BLaER1 treated with 17β-estradiol and CSF1 and Interleukin-3, amounts not matched to agents 10 nM and 100 nM (cell line): ENCODE data around the gene TMEM35B.
"Not testable (repeated sequence)": the region's sequence is repeated elsewhere in the genome, so short reads cannot be mapped to it uniquely, and the experiment has no call there.

Experiments
- H3K27ac ChIP-seq, 11 experiments: shearing (Covaris generic); formaldehyde crosslinking; 2 replicates each; pipeline ENCODE4 v1.8.1; 2022
- H3K27me3 ChIP-seq, 11 experiments: shearing (Covaris generic); formaldehyde crosslinking; 2 replicates each; pipeline ENCODE4 v1.8.1; 2022
- H3K36me3 ChIP-seq, 11 experiments: shearing (Covaris generic); formaldehyde crosslinking; 2 replicates each; pipeline ENCODE4 v1.8.1; 2022
- H3K4me1 ChIP-seq, 10 experiments: shearing (Covaris generic); formaldehyde crosslinking; 2 replicates each; pipeline ENCODE4 v1.8.1; 2022
- H3K4me2 ChIP-seq, 11 experiments: shearing (Covaris generic); formaldehyde crosslinking; 2 replicates each; pipeline ENCODE4 v1.8.1; 2022
- H3K4me3 ChIP-seq, 10 experiments: shearing (Covaris generic); formaldehyde crosslinking; 2 replicates each; pipeline ENCODE4 v1.8.1; 2022
- H3K9ac ChIP-seq, 11 experiments: shearing (Covaris generic); formaldehyde crosslinking; 2 replicates each; pipeline ENCODE4 v1.8.1; 2022
- H3K9me3 ChIP-seq, 11 experiments: shearing (Covaris generic); formaldehyde crosslinking; replicated peaks in 1 of 11; 2 replicates each; pipeline ENCODE4 v1.8.1; 2022
- H4K20me1 ChIP-seq, 11 experiments: shearing (Covaris generic); formaldehyde crosslinking; 2 replicates each; pipeline ENCODE4 v1.8.1; 2022
- Cebpa-rat ChIP-seq, 11 experiments: shearing (Covaris generic); IDR thresholded peaks; 2 replicates each; pipeline ENCODE4 v1.8.1; 2022

TMEM35B gene

GRCh38 chr1:34974626-34975025 is 10.5 kb downstream of the TMEM35B start:
- no peak overlapping the region for H3K4me3 ChIP-seq
- H3K4me2 ChIP-seq: no peak overlapping the region
- H3K4me1 ChIP-seq: peaks cover 19 to 26% (median 19%) of the 10 kb centered on the region in 10 experiments
- H3K27ac ChIP-seq: no peak overlapping the region
- TF ChIP-seq Cebpa-rat (IDR thresholded peaks at IDR 0.05): no peak
- peaks cover 0 to 3% (median 0%) of the 10 kb centered on the region in 11 experiments; a peak in 1 of 22 replicates for H4K20me1 ChIP-seq
- H3K9ac ChIP-seq: no peak overlapping the region
- no peaks in the 10 kb centered on the region for H3K27me3 ChIP-seq
- H3K9me3 ChIP-seq: peaks cover under 1 to 16% (median 13%) of the 10 kb centered on the region in 11 experiments; a peak in 20 of 22 replicates
- peaks cover 12 to 26% (median 17%) of the 10 kb centered on the region in 11 experiments for H3K36me3 ChIP-seq

GRCh38 chr1:34973326-34973725 is 11.8 kb downstream of the TMEM35B start:
- Histone ChIP-seq H3K4me2 (no peak overlapping the region), H3K36me3 (peaks cover 13 to 26% (median 17%) of the 10 kb centered on the region in 11 experiments), H3K27me3 (no peaks in the 10 kb centered on the region), H3K9me3 (peaks cover 13 to 29% (median 26%) of the 10 kb centered on the region in 11 experiments), H3K9ac (no peak overlapping the region), H3K4me3 (no peak overlapping the region), H3K4me1 (peaks cover 6 to 13% (median 7%) of the 10 kb centered on the region in 10 experiments; a peak in 18 of 20 replicates), H3K27ac (no peak overlapping the region), H4K20me1 (0 out of 22 replicates have a peak, but pooled peaks cover 0 to 3% (median 0%) of the 10 kb centered on the region in 11 experiments)
- TF ChIP-seq Cebpa-rat (IDR thresholded peaks at IDR 0.05): no peak

GRCh38 chr1:34970829-34971228 is 14.3 kb downstream of the TMEM35B start:
- Histone ChIP-seq H3K4me2 (no peak overlapping the region), H3K9ac (no peak overlapping the region), H4K20me1 (no peaks in the 10 kb centered on the region), H3K4me3 (no peak overlapping the region), H3K9me3 (peaks cover 14 to 26% (median 20%) of the 10 kb centered on the region in 11 experiments), H3K27me3 (no peaks in the 10 kb centered on the region), H3K4me1 (peaks cover 0 to 7% (median 0%) of the 10 kb centered on the region in 10 experiments; a peak in 3 of 20 replicates), H3K36me3 (peaks cover 0 to 10% (median 5%) of the 10 kb centered on the region in 11 experiments; a peak in 7 of 22 replicates), H3K27ac (no peak overlapping the region)
- no peak for TF ChIP-seq Cebpa-rat (IDR thresholded peaks at IDR 0.05)

- no peak overlapping the region for H3K9ac ChIP-seq
- H3K36me3 ChIP-seq: peaks cover 0 to 5% (median 3%) of the 10 kb centered on the region in 11 experiments; a peak in 5 of 22 replicates
- no peak overlapping the region for H3K4me3 ChIP-seq
- H3K4me2 ChIP-seq: no peak overlapping the region
- no peaks in the 10 kb centered on the region for H3K27me3 ChIP-seq
- no peak overlapping the region for H3K27ac ChIP-seq
- TF ChIP-seq Cebpa-rat (IDR thresholded peaks at IDR 0.05): no peak
- peaks cover 0 to 7% (median 0%) of the 10 kb centered on the region in 10 experiments; a peak in 1 of 20 replicates for H3K4me1 ChIP-seq
- no peaks in the 10 kb centered on the region for H4K20me1 ChIP-seq
- H3K9me3 ChIP-seq: peaks cover 14 to 26% (median 20%) of the 10 kb centered on the region in 11 experiments
These were observed 14.9 kb downstream of the TMEM35B start for GRCh38 chr1:34970220-34970735.

GRCh38 chr1:34968297-34968696 is 16.9 kb downstream of the TMEM35B start:
- not testable (repeated sequence) for H3K9ac ChIP-seq, H3K4me1 ChIP-seq, H4K20me1 ChIP-seq, H3K4me3 ChIP-seq, H3K27ac ChIP-seq, H3K36me3 ChIP-seq, H3K4me2 ChIP-seq, H3K27me3 ChIP-seq
- H3K9me3 ChIP-seq: peaks cover 14 to 26% (median 20%) of the 10 kb centered on the region in 11 experiments

GRCh38 chr1:34967672-34968071 is 17.5 kb downstream of the TMEM35B start:
- peaks cover 14 to 26% (median 20%) of the 10 kb centered on the region in 11 experiments for H3K9me3 ChIP-seq
- not testable (repeated sequence) for H3K4me2 ChIP-seq, H3K4me3 ChIP-seq, H3K27ac ChIP-seq, H3K27me3 ChIP-seq, H3K36me3 ChIP-seq, H3K4me1 ChIP-seq, H4K20me1 ChIP-seq, H3K9ac ChIP-seq

GRCh38 chr1:34965597-34965996 is 19.6 kb downstream of the TMEM35B start:
- Histone ChIP-seq H3K27me3 (no peaks in the 10 kb centered on the region), H3K4me2 (no peak overlapping the region), H3K36me3 (peaks cover 0 to 5% (median 0%) of the 10 kb centered on the region in 11 experiments; a peak in 2 of 22 replicates), H3K4me1 (no peaks in the 10 kb centered on the region), H3K4me3 (no peak overlapping the region), H3K27ac (no peak overlapping the region), H3K9me3 (peaks cover 14 to 26% (median 20%) of the 10 kb centered on the region in 11 experiments), H4K20me1 (no peaks in the 10 kb centered on the region), H3K9ac (no peak overlapping the region)
- no peak for TF ChIP-seq Cebpa-rat (IDR thresholded peaks at IDR 0.05)

GRCh38 chr1:34950428-34950827 is 34.7 kb downstream of the TMEM35B start:
- TF ChIP-seq Cebpa-rat (IDR thresholded peaks at IDR 0.05): no peak
- H3K36me3 ChIP-seq: no peaks in the 10 kb centered on the region
- no peak overlapping the region for H3K4me2 ChIP-seq
- H3K4me1 ChIP-seq: no peaks in the 10 kb centered on the region
- H3K27ac ChIP-seq: no peak overlapping the region
- no peak overlapping the region for H3K9ac ChIP-seq
- no peak overlapping the region for H3K4me3 ChIP-seq
- no peaks in the 10 kb centered on the region for H3K27me3 ChIP-seq
- H3K9me3 ChIP-seq: peaks cover 10 to 21% (median 11%) of the 10 kb centered on the region in 11 experiments
- no peaks in the 10 kb centered on the region for H4K20me1 ChIP-seq

- not testable (repeated sequence) for H4K20me1 ChIP-seq, H3K36me3 ChIP-seq, H3K4me3 ChIP-seq, H3K4me1 ChIP-seq, H3K9ac ChIP-seq, H3K27me3 ChIP-seq, H3K4me2 ChIP-seq, H3K27ac ChIP-seq
- peaks cover 10 to 21% (median 11%) of the 10 kb centered on the region in 11 experiments for H3K9me3 ChIP-seq
These were observed 36.4 kb downstream of the TMEM35B start for GRCh38 chr1:34948739-34949138.

- H3K27me3 ChIP-seq, H3K9ac ChIP-seq: not testable (repeated sequence)
These were observed 37.4 kb downstream of the TMEM35B start for GRCh38 chr1:34947641-34948314.

More at GRCh38 chr1:34947641-34948314, 37.4 kb downstream of the TMEM35B start:
- H3K36me3 ChIP-seq, H3K4me3 ChIP-seq, H3K27ac ChIP-seq, H3K4me1 ChIP-seq, H3K4me2 ChIP-seq, H4K20me1 ChIP-seq: not testable (repeated sequence)
- peaks cover 10 to 21% (median 11%) of the 10 kb centered on the region in 11 experiments for H3K9me3 ChIP-seq
